ENCODE measurements around the gene WDR33.
A peak's percentile ranks its signal among the peaks of the same experiment; 100 is the strongest.
"Not testable (repeated sequence)": the region's sequence is repeated elsewhere in the genome, so short reads cannot be mapped to it uniquely, and the experiment has no call there.

WDR33 gene

DNA sequence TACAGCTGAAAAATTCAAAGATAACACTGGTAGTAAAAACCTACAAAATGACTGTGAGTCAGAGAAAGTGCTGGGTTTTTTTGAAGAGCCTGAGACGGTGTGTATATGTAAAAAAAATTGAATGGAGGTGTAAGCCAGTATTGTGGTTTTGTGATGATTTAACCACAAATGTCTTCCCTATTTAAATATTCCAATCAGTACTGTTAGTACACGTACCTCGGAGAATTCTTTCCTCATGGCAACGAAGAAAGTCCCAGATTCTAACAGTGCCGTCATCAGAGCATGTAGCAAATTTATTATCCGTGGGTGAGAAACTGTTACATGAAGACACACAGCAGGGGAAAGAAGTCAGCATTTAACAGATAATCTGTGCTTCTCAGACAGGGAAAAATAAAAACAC, 48.1 kb downstream of the WDR33 start:
- H3K4me1 Mint-ChIP-seq (ENCODE audit: low read depth) = peaks cover 8% of the 10 kb centered on the region
- no peaks in the 10 kb centered on the region for H3K27me3 Mint-ChIP-seq (ENCODE audit: low read depth)
- no peak overlapping the region for H3K27ac Mint-ChIP-seq
- no peak overlapping the region for H3K4me3 Mint-ChIP-seq
- H3K9me3 Mint-ChIP-seq = no peaks in the 10 kb centered on the region
- peaks cover 30% of the 10 kb centered on the region for H3K36me3 Mint-ChIP-seq (ENCODE audit: low read depth)

DNA sequence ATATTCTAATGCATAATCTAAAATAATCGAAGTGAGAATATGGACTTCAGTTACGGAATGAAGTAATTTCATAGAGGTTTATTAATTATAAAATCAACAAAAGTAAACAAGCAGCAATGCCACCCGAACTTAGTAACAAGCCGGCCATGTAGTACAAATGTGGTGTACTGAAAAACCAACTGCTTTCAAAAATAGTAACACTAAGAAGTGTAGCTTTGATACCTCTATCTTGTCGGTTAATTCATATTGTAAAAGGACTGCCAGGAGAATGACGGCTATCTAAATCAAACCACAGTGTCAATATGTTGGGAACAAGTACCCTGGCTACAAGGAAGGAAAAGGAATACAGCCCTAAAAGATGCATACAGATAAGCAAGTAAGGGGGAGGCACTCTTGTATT, 48.5 kb downstream of the WDR33 start:
- H3K4me1 Mint-ChIP-seq (ENCODE audit: low read depth) = peaks cover 7% of the 10 kb centered on the region
- no peaks in the 10 kb centered on the region for H3K9me3 Mint-ChIP-seq
- no peak overlapping the region for H3K27ac Mint-ChIP-seq
- H3K36me3 Mint-ChIP-seq (ENCODE audit: low read depth) = peaks cover 29% of the 10 kb centered on the region
- no peaks in the 10 kb centered on the region for H3K27me3 Mint-ChIP-seq (ENCODE audit: low read depth)
- no peak overlapping the region for H3K4me3 Mint-ChIP-seq

DNA sequence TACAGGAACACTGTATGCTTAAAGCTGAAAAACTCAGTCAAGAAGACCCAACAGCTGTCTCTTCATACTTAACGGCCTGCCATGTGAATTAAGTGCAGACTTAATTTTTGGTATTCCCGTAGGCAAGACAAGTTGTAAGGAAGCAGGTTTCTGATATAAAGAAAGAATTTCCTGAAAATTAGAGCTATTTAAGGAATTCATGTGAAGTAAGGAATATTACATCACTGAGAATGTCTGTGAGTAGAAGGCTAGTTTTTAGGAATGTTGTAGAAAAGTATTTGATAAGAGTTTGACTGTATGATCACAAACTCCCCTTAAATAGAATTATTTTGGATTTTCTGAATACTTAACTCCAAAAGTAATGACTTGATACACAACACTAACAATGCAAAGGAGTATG, 51.0 kb downstream of the WDR33 start:
- Mint-ChIP-seq H3K27me3 (ENCODE audit: low read depth) (no peaks in the 10 kb centered on the region), H3K4me3 (no peak overlapping the region), H3K9me3 (no peaks in the 10 kb centered on the region), H3K4me1 (ENCODE audit: low read depth) (peaks cover 6% of the 10 kb centered on the region), H3K27ac (no peak overlapping the region), H3K36me3 (ENCODE audit: low read depth) (peaks cover 26% of the 10 kb centered on the region)

DNA sequence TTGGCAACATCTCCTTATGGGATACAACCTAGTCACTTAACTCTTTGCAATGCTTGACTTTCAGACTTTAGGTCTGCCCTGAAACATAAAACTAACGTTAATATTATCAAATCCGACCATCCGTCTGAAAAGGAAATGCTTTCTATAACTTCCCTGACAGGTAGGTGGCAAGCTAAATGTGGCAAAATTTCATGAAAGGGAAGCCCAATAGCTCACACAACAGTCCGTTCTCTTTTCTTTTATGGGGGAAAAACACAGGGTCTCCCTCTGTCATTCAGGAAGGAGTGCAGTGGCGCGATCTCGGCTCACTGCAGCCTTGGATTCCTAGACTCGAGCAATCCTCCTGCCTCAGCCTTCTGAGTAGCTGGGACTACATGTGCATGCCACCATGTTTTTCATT, 56.8 kb downstream of the WDR33 start:
- Mint-ChIP-seq H3K27ac (no peak overlapping the region), H3K4me1 (ENCODE audit: low read depth) (peaks cover 4% of the 10 kb centered on the region), H3K9me3 (no peaks in the 10 kb centered on the region), H3K4me3 (no peak overlapping the region), H3K27me3 (ENCODE audit: low read depth) (no peaks in the 10 kb centered on the region), H3K36me3 (ENCODE audit: low read depth) (peaks cover 8% of the 10 kb centered on the region)

DNA sequence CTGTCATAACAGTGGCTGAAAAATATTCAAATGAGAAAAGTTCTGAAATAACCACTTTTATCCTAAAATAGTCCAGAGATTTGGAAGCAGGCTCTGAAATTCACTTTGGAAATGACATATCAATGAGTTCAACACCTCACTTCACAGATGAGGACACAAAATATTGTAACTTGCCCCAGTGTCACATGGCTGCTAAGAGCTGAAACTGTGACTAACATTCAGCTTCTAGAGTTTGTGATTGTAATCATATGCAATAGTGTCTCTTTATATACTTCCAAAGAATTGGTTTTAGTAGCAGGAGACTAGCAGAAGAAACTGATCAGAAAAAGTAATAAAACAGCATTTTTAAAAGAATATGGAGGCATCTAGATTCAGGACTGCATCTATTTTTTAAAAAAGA, 57.6 kb downstream of the WDR33 start:
- peaks cover 4% of the 10 kb centered on the region for H3K4me1 Mint-ChIP-seq (ENCODE audit: low read depth)
- H3K4me3 Mint-ChIP-seq = no peak overlapping the region
- H3K36me3 Mint-ChIP-seq (ENCODE audit: low read depth) = peaks cover 7% of the 10 kb centered on the region
- H3K9me3 Mint-ChIP-seq = no peaks in the 10 kb centered on the region
- no peaks in the 10 kb centered on the region for H3K27me3 Mint-ChIP-seq (ENCODE audit: low read depth)
- H3K27ac Mint-ChIP-seq = no peak overlapping the region

DNA sequence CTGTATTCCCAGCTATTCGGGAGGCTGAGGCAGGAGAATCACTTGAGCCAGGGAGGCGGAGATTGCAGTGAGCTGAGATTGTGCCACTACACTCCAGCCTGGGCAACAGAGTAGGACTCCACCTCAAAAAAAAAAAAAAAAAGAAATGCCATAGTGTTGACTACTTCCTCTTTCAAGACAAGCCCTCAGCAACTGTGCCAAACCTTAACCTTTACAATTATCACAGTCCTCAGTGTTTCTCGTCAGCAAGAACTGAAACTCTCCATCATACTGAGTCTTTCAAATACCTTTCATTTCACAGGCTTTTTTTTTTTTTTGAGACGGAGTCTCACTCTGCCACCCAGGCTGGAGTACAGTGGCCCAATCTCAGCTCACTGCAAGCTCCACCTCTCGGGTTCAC, 61.4 kb downstream of the WDR33 start:
- peaks cover 17% of the 10 kb centered on the region for H3K36me3 Mint-ChIP-seq (ENCODE audit: low read depth)
- not testable (repeated sequence) for H3K27me3 Mint-ChIP-seq (ENCODE audit: low read depth); H3K9me3 Mint-ChIP-seq; H3K4me3 Mint-ChIP-seq; H3K4me1 Mint-ChIP-seq (ENCODE audit: low read depth); H3K27ac Mint-ChIP-seq

DNA sequence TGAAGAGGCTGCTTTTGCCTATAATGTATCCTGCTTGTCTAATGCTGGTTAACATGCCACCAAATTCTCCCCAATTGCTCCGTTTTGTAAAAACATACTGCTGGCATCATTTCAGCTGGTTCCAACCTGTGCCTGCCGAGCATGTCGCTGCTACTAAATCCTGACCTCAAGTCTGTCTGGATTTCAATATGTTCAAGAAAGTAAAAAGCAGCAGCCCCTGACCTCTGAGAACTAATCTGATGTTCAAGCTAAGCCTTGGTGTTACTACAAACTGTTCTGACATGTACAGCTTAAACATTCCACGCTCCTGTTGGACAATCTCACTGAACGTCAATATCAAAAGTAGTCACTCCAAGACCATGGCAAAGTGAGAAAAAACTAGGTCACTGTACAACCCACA, 63.4 kb downstream of the WDR33 start:
- Mint-ChIP-seq H3K27me3 (ENCODE audit: low read depth) (no peaks in the 10 kb centered on the region), H3K9me3 (no peaks in the 10 kb centered on the region), H3K4me1 (ENCODE audit: low read depth) (peaks cover 7% of the 10 kb centered on the region), H3K36me3 (ENCODE audit: low read depth) (peaks cover 16% of the 10 kb centered on the region), H3K27ac (no peak overlapping the region), H3K4me3 (no peak overlapping the region)

DNA sequence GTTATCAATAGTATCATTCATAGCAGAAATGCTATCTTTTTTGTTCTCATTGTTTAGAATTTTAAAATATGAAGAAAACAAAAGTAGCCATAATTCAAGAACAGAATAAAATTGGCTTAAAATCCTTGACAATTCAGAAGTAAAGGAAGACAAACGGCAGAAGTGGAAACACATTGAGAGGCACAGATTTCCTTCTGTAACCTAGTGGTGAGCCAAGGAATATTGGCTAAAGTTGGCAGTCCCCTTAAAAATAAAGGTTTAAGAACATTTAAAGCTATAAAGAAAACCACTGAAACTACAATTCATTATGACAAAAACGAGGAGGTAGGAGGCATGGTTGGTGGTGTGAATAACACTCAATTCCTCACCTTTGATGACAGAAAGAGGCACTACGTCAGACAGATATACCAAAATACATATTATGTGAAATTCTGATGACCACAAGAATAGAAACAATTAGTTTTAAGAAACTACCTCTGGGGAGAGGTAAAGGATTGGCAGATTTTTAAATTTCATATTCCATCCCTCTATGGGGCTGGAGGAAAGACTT, 67.4 kb downstream of the WDR33 start:
- H3K36me3 Mint-ChIP-seq (ENCODE audit: low read depth) = peaks cover 37% of the 10 kb centered on the region
- no peaks in the 10 kb centered on the region for H3K27me3 Mint-ChIP-seq (ENCODE audit: low read depth)
- H3K4me3 Mint-ChIP-seq = no peak overlapping the region
- peaks cover 16% of the 10 kb centered on the region for H3K4me1 Mint-ChIP-seq (ENCODE audit: low read depth)
- no peak overlapping the region for H3K27ac Mint-ChIP-seq
- no peaks in the 10 kb centered on the region for H3K9me3 Mint-ChIP-seq

DNA sequence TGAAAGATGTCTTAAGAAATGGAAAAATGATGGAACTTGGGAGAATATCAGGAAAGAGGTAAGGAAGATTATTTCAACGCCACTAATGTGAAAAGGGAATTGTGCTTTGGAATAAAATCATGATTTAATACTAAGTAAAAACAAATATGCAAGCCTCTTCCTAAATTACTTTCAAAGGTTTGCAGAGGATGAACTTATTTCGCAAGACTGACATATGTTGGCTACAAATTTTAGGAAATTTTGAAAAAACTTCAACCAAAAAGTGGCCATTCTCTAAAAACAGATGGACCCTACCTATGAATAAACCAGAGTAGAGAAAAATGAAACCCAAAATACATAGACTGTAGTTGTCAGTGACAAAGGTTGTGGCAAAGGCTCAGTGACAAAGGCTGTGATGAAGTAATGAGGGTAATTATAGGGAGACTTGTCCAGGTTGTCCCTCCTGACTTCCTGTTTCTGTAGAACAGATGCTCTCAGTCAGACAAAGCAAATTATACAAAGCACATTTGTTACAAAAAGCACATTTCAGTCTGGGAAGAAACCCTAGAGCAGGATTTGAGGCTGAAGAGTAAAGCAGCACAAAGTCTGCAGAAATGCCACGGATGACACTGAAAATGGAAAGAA, 70.2 kb downstream of the WDR33 start:
- Mint-ChIP-seq H3K4me1 (ENCODE audit: low read depth) (peaks cover 15% of the 10 kb centered on the region), H3K27me3 (ENCODE audit: low read depth) (no peaks in the 10 kb centered on the region), H3K9me3 (no peaks in the 10 kb centered on the region), H3K27ac (peak overlapping the region; percentile 45), H3K36me3 (ENCODE audit: low read depth) (peaks cover 37% of the 10 kb centered on the region), H3K4me3 (no peak overlapping the region)

DNA sequence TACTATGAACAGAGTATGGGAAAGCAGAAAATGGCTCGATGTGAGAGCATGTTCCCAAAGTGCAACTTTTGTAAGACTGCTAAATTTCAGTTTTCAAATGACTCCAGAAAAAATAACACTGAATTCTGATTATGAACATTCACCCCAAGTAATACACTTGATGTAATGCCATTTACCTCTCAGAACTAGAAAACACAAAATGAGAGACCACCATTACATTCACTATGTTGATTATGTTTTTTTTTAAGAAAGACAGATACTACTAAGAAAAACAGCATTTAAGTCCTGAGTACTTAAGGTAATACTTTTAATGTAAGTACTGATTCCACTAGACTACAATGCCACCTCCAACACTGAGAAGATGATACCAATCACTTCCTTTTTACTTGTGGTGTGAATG, 71.2 kb downstream of the WDR33 start:
- Mint-ChIP-seq H3K4me1 (ENCODE audit: low read depth) (peaks cover 15% of the 10 kb centered on the region), H3K27ac (no peak overlapping the region), H3K9me3 (no peaks in the 10 kb centered on the region), H3K36me3 (ENCODE audit: low read depth) (peaks cover 32% of the 10 kb centered on the region), H3K27me3 (ENCODE audit: low read depth) (no peaks in the 10 kb centered on the region), H3K4me3 (no peak overlapping the region)

DNA sequence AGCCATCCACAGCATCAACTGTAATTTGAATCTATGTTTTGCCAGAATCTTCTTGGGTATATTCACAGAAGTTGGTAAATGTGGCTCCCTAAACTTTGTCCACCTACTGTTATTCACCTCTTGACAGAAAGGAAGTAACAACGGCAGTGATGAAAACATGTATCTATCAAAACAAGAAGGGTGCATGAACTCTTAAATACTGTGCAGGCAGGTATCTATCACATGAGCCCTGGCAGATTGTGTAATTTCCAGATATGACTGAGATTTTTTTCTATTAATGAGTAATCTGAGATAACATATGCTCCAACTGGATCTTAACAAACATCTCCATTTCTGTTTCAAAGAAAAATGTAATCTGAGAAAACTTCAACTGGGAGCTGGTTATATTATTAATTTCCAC, 73.1 kb downstream of the WDR33 start:
- Mint-ChIP-seq H3K27me3 (ENCODE audit: low read depth) (no peaks in the 10 kb centered on the region), H3K36me3 (ENCODE audit: low read depth) (peaks cover 28% of the 10 kb centered on the region), H3K4me1 (ENCODE audit: low read depth) (peaks cover 14% of the 10 kb centered on the region), H3K4me3 (no peak overlapping the region), H3K9me3 (no peaks in the 10 kb centered on the region), H3K27ac (no peak overlapping the region)

DNA sequence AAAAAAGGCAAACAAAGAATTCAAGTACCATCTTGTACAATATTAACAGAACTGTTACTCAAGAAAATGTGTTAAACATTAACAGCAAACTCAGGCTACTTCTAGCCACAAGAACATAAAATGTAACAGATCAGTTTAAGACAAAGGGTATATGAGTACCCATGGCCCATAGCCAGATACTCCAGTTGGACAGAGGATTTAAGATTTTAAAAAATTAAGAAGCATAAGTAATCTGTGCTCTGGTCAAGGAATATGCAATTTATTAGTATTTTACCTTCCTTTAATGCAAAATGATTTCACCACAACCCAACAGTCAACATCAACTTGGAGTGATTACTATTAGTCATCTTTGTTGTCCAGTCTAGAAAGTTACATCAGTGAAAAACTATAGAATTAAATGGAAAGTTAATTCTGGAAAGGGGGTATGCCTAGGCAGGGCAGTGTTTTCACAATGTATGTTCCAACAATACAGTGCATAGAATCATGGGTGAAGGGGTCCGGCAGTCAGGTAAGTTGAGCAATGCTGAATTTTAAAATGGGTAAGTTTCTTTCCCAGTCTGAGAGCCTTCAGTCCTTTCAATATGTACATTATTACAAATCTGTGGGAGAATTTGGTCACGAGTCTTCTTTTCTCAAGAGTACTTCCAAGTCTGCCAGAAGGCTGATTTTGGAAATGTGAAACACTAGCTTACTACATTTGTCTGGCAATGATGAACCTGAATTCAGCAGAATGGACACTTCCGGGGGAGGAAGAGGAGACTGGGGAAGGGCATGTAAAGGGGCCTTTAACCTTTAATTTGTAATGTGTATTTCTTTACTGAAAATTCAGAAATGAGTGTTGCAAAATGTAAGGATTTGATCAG, 75.2 kb downstream of the WDR33 start:
- no peak overlapping the region for H3K4me3 Mint-ChIP-seq
- peaks cover 6% of the 10 kb centered on the region for H3K4me1 Mint-ChIP-seq (ENCODE audit: low read depth)
- no peaks in the 10 kb centered on the region for H3K9me3 Mint-ChIP-seq
- H3K36me3 Mint-ChIP-seq (ENCODE audit: low read depth) = peaks cover 20% of the 10 kb centered on the region
- H3K27ac Mint-ChIP-seq = no peak overlapping the region
- no peaks in the 10 kb centered on the region for H3K27me3 Mint-ChIP-seq (ENCODE audit: low read depth)

DNA sequence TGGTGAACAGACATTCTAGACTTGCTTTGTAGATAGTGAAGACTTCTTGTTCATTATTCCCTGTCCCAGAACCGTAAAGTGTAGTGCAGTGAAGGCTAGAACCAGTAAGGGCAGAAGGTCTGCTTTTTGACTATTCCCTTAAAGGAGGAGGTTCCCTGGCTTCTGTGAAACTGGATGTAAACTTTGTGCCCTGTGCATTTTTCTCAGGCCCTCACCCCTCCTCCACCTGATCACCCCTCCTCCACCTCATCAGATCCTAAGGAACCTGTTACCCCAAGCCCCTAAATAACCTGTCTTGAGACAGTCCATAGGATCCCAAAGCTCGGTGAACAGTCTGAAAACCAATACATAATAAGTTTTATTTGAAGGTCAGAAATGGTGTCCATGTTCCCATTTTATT, 75.9 kb downstream of the WDR33 start:
- H3K4me1 Mint-ChIP-seq (ENCODE audit: low read depth) = peaks cover 6% of the 10 kb centered on the region
- H3K4me3 Mint-ChIP-seq = no peak overlapping the region
- H3K27ac Mint-ChIP-seq = no peak overlapping the region
- H3K9me3 Mint-ChIP-seq = no peaks in the 10 kb centered on the region
- no peaks in the 10 kb centered on the region for H3K27me3 Mint-ChIP-seq (ENCODE audit: low read depth)
- peaks cover 16% of the 10 kb centered on the region for H3K36me3 Mint-ChIP-seq (ENCODE audit: low read depth)

DNA sequence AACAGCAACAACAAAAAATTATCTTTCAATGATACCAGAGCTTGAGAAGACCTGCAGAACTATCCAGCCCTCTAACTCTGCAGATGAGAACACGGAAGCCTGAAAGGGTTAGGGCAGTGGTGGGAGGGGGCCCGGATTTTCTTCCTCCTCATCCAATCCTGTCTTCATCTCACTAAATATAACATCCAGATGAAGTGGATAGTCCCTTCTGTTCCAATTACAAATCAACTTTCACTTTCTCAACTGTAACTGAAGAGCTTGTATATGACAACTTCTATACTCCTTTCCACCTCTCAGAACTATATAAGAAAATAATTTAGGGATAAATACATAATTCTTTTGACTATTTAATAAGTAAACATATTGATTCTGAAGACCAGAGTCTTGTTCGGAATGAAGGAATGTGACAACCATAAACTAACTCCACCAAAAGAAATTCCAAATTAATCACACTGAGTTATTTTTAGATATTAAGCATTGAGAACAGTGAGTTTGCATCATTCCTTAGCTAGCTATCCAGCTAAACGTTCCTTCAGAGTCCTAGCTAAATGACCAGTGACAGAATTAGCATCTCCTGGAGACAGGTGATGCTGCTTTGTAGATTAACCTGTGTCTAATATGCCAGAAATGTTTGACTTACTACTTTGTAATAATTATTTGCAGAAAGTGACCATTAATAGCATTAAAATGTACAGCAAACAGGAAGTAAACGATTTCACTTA, 77.0 kb downstream of the WDR33 start:
- Mint-ChIP-seq H3K4me1 (ENCODE audit: low read depth) (peaks cover 4% of the 10 kb centered on the region), H3K9me3 (no peaks in the 10 kb centered on the region), H3K27me3 (ENCODE audit: low read depth) (no peaks in the 10 kb centered on the region), H3K36me3 (ENCODE audit: low read depth) (peaks cover 10% of the 10 kb centered on the region), H3K27ac (no peak overlapping the region), H3K4me3 (no peak overlapping the region)

All from T-helper 1 cell treated with Interleukin-12 subunit alpha and Interleukin-12 subunit beta and Interleukin-4 antibody, amounts not matched to agents 30 μg/mL and 1 μg/mL, for 36 hours (primary cell).